ENCODE measurements around the gene ACP1.
A peak's percentile ranks its signal among the peaks of the same experiment; 100 is the strongest.

Gene ACP1

GRCh38 chr2:282371-283263 lies 17.9 kb downstream of the ACP1 start:
- no peak for DNase-seq

- no peak for DNase-seq
Measured at GRCh38 chr2:283996-284794, 19.4 kb downstream of the ACP1 start.

- DNase-seq, result no peak
Measured at GRCh38 chr2:284896-285492, 20.2 kb downstream of the ACP1 start.

DNA sequence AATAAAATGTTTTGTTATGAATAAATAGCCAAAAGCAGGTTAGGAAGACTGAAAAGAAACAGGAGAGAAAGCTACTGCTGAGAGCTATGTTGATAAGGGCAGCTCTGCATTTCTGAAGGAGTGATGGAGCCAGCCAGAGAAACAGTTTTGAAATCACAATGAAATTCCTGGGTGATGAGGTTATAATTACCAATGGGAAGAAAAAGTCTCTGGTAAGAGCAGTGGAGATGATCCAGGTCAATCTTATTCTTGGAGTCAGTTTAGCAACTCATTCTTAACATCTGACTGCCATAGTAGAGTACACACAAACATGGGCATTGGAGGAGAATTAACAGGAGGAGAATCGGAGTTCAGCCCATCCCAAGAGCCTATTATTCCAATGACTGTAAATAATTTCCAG lies 20.8 kb downstream of the ACP1 start:
- no peak for DNase-seq

DNA sequence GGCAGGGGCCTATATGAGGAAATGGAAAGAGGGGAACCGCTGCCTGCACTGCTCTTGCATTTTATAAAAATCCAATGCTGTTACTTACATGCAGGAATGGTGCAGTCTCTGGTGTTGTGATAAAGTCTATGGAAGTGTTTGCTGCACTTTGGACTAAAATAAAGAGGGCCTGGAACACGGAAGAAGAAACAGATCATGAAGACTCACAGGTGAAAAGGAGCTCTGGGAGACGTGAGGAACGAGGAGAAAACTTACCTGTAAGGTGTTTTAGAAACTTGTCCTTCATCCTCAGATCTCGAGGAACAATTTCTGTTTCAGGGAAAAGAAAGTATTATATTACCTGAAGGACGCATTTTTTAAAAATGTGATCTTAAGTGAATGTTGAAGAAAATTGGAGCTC lies 21.3 kb downstream of the ACP1 start:
- no peak for DNase-seq

GRCh38 chr2:286774-287392 lies 22.1 kb downstream of the ACP1 start:
- no peak for DNase-seq

GRCh38 chr2:287471-287885 lies 22.7 kb downstream of the ACP1 start:
- peak; percentile 56 for DNase-seq

DNA sequence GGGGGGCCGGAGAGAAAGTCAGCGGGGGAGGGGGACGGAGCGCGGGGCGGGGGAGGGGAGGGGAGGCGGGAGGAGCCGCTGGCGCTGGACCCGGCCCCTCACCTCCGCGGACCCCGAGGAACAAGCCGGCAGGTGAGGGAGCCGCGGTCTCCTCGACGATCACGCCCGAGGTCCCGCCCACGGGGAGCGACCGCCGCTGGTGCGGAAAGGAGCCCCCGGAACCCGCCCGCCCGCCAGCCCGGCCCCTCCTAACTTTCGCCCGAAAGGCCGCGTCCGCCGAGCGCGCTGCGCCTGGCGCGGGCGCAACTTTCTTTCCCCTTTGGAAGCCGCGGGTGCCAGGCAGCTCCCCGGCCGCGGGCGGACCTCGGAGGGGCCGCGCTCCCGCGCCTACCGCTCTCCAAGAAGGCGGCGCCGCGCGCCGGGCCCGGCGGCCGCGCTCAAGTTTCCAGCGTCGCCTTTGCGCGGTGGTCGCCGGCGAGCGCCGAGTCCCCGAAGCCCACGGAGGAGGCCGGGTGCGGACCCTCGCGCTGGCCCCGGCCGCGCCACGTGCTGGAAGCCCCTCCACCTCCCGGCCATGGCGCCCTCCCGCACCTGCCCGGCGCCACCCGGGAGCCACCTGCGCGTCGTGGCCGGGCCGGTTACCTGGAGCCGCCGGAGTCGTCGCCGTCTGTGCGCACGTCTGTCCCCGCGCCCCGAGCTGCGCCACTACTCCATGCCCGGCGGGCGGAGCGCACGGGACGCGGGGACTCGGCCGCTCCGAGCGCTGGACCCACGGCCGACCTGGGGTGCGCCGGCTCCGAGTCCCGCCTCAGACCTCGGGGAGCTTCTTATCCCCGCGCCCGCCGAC lies 23.4 kb downstream of the ACP1 start, which contains the start of gene ALKAL2:
Gene ALKAL2, minus strand, starts transcription at position 181 of the 847 bp plus-strand sequence. CDS start 256 bp downstream, outside the sequence.
- peak; percentile 30 for DNase-seq

DNA sequence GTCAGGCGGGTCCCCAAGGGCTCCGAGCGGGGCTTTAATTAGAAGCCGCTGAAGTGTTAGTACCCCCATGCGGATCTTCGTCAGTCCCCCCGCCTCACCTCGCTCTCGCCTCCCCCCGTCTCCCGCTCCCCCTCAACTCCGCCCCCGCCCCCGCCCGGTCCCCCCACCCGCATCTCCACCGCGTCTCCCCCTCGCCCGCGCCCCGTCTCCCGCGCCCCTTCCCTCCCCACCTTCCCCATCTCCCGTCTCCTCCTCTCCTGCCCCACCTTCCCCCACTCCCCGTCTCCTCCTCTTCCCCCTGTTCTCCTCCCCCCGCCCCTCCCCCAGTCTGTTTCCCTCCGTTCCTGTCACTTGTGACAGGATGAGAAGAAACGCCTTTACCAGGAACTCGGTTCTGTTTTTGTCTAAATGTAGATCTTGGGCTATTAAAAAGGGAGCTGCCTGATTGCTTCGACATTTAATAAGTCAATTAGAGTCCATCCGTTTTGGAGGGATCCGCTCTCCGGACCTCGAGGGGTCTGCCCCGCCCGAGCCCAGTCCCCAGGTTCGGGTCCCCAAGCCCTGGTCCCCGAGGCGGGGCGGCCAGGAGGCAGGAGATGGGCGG lies 24.1 kb downstream of the ACP1 start:
- DNase-seq, result no peak

DNA sequence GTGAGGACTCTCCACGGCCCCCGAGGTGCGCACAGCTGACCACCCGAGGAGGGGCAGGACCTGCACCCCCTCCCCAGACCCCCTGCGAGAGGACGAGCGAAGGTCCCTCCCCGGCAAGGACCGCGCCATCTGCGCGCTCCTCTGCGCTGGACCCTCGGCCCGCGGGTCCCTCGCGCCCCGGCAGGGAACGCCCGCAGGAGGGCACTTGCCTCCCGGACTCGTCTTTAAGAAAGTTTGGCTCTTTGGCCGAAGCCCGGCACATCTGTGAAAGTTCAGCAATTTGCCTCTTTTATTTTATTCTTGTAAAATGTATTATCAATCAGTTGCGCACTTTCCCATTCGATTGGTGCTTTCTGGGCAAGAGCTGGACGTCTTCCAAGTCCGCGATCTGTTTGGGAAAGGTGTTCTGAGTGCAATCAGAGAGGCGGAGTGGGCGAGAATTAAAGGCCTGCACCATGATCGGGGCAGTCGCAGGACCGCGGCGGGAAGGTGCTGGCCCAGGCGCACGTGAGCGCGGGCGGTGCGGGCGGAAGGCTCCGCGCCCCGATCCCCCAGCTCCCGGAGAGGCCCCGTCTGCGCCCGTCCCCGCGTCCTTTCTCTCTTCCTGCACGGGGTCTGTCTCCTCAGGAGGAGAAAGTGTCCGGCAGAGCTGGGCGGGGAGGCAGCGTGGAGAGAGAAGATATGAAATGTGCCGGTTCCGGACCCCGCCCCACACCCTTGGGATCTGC lies 24.8 kb downstream of the ACP1 start:
- peak; percentile 32 for DNase-seq

DNA sequence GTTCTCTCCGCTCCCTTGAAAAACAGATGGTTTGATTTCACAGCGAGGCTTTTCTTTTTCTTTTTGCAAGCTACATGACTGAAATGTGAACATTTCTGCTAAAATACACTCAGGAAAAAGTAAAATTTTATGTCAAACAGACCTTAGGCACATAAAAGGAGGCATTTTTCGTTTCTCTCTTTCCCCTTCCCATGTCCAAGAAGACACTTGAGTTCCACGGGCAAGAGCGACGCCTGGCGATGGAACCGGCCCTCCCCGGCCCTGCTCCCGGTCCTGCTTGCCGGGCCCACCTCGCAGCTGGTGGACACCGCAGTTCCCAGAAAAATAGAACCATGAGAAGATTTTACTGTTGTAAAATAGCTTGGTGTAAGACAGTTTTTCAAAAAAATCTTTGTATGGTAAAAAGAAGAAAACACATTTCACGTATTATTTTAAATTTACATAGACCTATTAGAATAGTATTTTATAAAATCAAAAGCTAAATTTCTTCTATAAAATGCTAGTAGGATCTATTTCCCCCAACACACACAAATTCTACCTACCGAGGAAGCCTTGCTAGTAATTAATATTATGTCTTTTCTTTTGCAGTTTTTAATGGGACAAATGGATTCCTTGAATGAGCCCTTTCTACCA lies 25.5 kb downstream of the ACP1 start:
- DNase-seq, result peak; percentile 89

- DNase-seq, result no peak
Measured at GRCh38 chr2:295090-295489, 30.3 kb downstream of the ACP1 start.

- no peak for DNase-seq
Measured at GRCh38 chr2:296354-296753, 31.6 kb downstream of the ACP1 start.

DNA sequence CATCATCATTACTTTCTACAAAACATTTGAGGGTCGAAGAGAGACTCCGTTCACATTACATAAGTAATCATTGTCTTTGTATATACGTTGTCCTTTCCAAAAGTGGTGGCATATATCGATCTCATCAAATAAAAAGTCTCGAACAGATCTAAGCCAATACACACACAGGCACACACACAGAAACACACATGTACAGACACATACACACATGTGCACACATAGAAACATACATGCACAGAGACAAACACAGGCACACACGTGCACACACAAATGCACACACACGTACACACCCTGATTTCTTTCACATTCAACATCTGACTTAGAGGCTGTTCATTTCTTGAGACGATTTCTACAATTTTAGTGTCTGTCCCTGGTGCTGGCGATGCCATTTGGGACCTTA lies 40.6 kb downstream of the ACP1 start:
- DNase-seq, result no peak

DNA sequence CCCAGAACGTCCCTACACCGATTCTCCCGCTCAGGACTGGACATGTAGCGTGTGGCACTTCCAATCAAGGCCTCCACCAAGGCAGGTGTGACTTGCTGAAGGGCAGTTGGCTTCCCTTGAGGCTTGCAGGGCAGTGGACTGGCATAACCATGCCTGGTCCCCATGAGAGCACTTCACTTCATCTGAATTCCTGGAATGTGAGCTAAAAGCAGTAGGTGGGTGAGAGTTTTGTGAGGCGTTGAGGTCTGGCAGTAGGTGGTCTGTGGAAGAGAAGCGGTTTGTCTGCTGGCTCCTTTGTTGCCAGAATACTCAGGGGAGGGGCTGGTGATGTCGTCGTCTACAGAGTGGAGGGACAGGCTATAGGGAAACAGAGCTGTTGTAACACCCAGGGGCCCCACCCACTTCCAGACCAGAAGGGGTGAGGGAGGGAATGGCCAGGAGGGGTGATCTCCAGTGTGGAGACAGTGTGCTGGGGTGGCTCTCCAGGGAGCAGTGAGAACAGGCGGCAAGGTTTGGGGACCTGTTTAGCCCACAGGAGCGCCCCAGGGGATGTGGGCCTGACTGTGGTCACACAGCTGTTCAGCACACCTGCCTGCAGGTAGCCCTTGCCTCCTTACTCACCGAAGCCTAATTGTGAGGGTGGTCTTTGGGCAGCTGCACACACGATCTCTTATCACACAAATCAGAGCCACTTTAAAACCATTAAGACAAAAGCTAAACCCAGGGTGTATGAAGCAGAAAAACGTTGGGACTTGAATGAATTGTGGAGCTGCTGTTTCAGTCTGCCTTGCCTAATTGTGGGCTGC lies 44.6 kb downstream of the ACP1 start:
- DNase-seq, result no peak

GRCh38 chr2:309954-310510 lies 45.3 kb downstream of the ACP1 start:
- DNase-seq, result no peak

DNA sequence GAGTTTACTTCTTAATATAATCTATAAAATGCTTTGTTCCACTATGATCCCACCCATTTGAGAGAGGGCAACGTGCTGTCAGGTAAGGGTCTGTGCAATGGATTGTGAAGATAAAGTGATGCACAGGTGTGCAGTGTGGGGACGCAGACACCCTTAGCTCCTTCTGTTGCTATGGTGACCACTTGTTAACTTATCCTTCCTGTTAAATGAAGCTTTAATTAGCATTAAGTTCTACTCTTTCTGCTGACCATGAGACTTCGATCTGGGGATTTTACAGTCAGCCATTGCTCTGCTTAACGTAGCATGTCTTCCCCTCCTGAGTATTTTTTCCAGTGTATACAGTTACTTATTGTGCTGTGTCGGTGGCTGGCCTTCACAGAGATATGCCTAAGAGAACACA lies 46.2 kb downstream of the ACP1 start:
- DNase-seq, result no peak

GRCh38 chr2:313991-314390 lies 49.2 kb downstream of the ACP1 start:
- no peak for DNase-seq

Measured in femur (tissue), 1 donor.